DOHH2 (cell line): Measurements from ENCODE around the gene DNAI1.

ENCODE experiments used
- H3F3A ChIP-seq: fragments of 200-600 bp; sonication (generic), shearing (Covaris generic); 2 replicates; pipeline ENCODE4 v1.6.0; 2016; ENCODE audit warnings: antibody characterized with exemption, mild to moderate bottlenecking; ENCODE audit not compliant: control insufficient read depth, insufficient read depth
- H3K27ac ChIP-seq: fragments of 200-600 bp; sonication (generic); 2 replicates; pipeline ENCODE4 v1.5.1; 2014; ENCODE audit warnings: low read depth, mild to moderate bottlenecking, low read length, moderate library complexity
- H3K27me3 ChIP-seq: fragments of 200-600 bp; sonication (generic); 2 replicates; pipeline ENCODE4 v1.6.1; 2014; ENCODE audit warnings: mild to moderate bottlenecking, low read length, mixed read lengths; ENCODE audit not compliant: control insufficient read depth
- H3K36me3 ChIP-seq: fragments of 200-600 bp; sonication (generic); 2 replicates; pipeline ENCODE4 v1.6.1; 2014; ENCODE audit warnings: mild to moderate bottlenecking, low read length, moderate library complexity, mixed read lengths; ENCODE audit not compliant: control insufficient read depth
- H3K4me1 ChIP-seq: fragments of 200-600 bp; sonication (generic); 2 replicates; pipeline ENCODE4 v1.6.1; 2014; ENCODE audit warnings: mild to moderate bottlenecking, low read length, mixed read lengths; ENCODE audit not compliant: control insufficient read depth
- H3K4me2 ChIP-seq: fragments of 200-600 bp; sonication (generic); 2 replicates; pipeline ENCODE4 v1.6.0; 2014; ENCODE audit warnings: mild to moderate bottlenecking, low read length, moderate library complexity
- H3K4me3 ChIP-seq: fragments of 200-600 bp; sonication (generic); 2 replicates; pipeline ENCODE4 v1.5.1; 2014; ENCODE audit warnings: mild to moderate bottlenecking, low read length, mixed read lengths
- H3K79me2 ChIP-seq: fragments of 200-600 bp; sonication (generic); 2 replicates; pipeline ENCODE4 v1.6.1; 2014; ENCODE audit warnings: mild to moderate bottlenecking, low read length, mixed read lengths; ENCODE audit not compliant: control insufficient read depth
- H3K9me2 ChIP-seq: fragments of 200-600 bp; sonication (generic); replicated peaks from 2 replicates; pipeline ENCODE4 v1.6.1; 2014; ENCODE audit warnings: mild to moderate bottlenecking, low read length, mixed read lengths; ENCODE audit not compliant: control insufficient read depth
- H3K9me3 ChIP-seq: fragments of 200-600 bp; sonication (generic); 2 replicates; pipeline ENCODE4 v1.6.1; 2014; ENCODE audit warnings: antibody characterized with exemption, low read length, mixed read lengths; ENCODE audit not compliant: control insufficient read depth, insufficient read depth
- H4K20me1 ChIP-seq: fragments of 200-600 bp; sonication (generic); 2 replicates; pipeline ENCODE4 v1.6.0; 2014; ENCODE audit warnings: low read depth, mild to moderate bottlenecking, antibody characterized with exemption, low read length, moderate library complexity; ENCODE audit not compliant: control insufficient read depth, insufficient read depth
- EZH2phosphoT487 ChIP-seq: fragments of 200-600 bp; sonication (generic); IDR thresholded peaks from 2 replicates; pipeline ENCODE4 v1.6.1; 2017; ENCODE audit warnings: borderline replicate concordance, mild to moderate bottlenecking, antibody characterized with exemption, low read length, moderate library complexity, mixed read lengths
- TF ChIP-seq, protein P1 (sequence below): fragments of 200-600 bp; sonication (generic); IDR thresholded peaks from one replicate; pipeline ENCODE4 v1.5.1; 2014; ENCODE audit warnings: antibody characterized with exemption, mild to moderate bottlenecking, low read depth, low read length; ENCODE audit not compliant: poor library complexity, severe bottlenecking

Gene DNAI1

DNA sequence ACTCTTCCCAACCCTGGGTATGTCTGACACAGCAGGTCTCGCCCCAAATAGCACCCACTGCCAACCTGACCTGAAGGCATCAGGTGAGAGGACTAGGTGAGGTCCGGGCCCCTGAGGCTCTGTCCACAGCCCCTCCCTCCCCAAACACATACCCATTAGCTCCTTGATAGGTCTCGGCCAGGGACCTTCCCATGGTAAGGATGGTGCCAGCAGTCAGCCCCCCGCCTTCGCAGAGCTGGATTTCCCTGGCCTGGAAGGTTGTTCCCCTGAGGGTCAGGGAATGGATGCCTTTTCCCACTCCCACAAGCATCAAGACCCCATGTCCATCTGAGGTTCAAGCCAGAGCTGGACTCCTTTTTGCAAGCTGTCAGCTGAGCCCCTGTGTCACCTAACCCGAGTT lies 61.5 kb downstream of the DNAI1 start:
- Histone ChIP-seq H4K20me1 (no peaks in the 10 kb centered on the region), H3K9me2 (no peaks in the 10 kb centered on the region), H3K36me3 (no peaks in the 10 kb centered on the region), H3K9me3 (no peaks in the 10 kb centered on the region), H3K4me1 (peaks cover 20% of the 10 kb centered on the region), H3K4me3 (no peak overlapping the region), H3K27ac (no peak overlapping the region), H3K4me2 (no peak overlapping the region), H3F3A (no peaks in the 10 kb centered on the region), H3K79me2 (no peaks in the 10 kb centered on the region), H3K27me3 (peaks cover 40% of the 10 kb centered on the region)
- TF ChIP-seq, protein P1, sequence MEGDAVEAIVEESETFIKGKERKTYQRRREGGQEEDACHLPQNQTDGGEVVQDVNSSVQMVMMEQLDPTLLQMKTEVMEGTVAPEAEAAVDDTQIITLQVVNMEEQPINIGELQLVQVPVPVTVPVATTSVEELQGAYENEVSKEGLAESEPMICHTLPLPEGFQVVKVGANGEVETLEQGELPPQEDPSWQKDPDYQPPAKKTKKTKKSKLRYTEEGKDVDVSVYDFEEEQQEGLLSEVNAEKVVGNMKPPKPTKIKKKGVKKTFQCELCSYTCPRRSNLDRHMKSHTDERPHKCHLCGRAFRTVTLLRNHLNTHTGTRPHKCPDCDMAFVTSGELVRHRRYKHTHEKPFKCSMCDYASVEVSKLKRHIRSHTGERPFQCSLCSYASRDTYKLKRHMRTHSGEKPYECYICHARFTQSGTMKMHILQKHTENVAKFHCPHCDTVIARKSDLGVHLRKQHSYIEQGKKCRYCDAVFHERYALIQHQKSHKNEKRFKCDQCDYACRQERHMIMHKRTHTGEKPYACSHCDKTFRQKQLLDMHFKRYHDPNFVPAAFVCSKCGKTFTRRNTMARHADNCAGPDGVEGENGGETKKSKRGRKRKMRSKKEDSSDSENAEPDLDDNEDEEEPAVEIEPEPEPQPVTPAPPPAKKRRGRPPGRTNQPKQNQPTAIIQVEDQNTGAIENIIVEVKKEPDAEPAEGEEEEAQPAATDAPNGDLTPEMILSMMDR, result no peak
- TF ChIP-seq EZH2phosphoT487, result no peak

DNA sequence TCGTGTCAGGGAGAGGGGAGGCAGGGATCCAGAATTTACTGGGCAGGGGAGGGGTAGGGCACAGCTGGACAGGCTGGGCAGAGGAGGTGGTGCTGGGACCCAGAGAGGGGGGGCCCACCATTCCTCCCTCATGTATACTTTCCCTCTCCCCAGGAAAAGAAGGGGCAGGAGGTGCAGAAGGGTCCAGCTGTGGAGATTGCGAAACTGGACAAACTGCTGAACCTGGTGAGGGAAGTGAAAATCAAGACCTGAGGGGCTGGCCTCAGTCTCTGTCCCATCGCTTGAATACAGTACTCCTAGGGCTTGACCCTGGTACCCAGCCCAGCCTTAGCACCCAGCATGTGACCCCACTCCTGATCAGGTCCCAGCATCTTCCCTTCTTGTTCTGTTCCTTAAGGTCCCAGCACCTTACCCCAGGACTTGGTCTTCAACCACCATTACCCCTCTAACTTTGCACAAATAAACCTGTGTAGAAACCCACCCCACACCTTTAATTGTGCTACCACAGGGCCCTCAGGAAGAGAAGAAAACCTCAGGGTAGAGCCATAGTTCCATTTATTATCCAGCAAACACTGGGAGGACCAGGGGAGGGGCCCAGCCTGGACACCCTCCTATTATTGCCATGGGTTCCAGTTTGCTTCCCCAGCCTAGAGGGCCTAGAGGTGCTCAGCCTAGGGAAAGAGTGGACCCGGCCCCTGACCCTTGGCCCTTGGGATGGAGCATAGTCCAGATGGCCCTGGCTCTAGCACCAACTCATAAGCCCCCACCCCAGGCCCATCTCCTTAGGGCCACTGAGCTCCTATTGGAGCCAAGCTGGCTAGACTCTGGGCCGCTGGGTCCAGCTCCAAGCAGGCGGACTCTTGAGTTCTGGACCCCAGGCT lies 62.1 kb downstream of the DNAI1 start:
- Histone ChIP-seq H3K4me1 (peaks cover 20% of the 10 kb centered on the region), H3K36me3 (no peaks in the 10 kb centered on the region), H3F3A (no peaks in the 10 kb centered on the region), H4K20me1 (no peaks in the 10 kb centered on the region), H3K9me3 (no peaks in the 10 kb centered on the region), H3K9me2 (no peaks in the 10 kb centered on the region), H3K79me2 (no peaks in the 10 kb centered on the region), H3K27me3 (peaks cover 45% of the 10 kb centered on the region), H3K4me2 (no peak overlapping the region), H3K4me3 (no peak overlapping the region), H3K27ac (no peak overlapping the region)
- no peak for TF ChIP-seq EZH2phosphoT487
- TF ChIP-seq, protein P1, result no peak

DNA sequence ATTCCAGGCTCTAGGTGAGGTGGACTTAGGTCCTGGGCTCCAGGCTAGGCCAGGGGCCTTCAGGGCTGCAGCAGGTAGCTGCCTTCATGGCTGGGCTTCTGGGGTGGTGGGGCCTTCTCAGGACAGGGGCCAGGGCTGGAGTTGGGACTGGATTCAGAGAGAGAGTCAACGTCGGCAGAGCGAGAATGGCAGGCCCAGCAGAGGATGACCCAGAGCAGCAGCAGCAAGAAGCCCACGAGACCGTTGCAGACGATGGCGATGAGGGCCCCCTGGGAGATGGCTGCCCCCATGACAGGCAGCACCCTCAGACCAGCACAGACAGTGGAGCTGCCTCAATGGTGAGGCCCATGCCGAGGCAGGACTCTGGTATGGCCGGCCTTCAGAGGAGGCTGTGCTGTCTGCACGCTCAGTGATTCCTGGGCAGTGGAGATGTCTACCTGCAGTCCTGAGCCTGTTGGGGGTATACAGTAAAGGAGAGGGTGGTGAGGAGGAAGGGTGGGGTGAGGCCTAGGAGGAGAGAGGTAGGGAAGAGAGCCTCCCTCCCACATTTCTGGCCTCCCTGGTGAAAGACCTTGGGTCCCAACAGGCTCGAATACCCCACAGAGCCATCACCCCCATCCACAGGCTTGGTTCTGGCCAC lies 62.9 kb downstream of the DNAI1 start:
- H3K4me1 ChIP-seq, result peaks cover 20% of the 10 kb centered on the region
- no peaks in the 10 kb centered on the region for H4K20me1 ChIP-seq
- no peaks in the 10 kb centered on the region for H3K36me3 ChIP-seq
- H3F3A ChIP-seq, result no peaks in the 10 kb centered on the region
- no peak overlapping the region for H3K4me2 ChIP-seq
- TF ChIP-seq EZH2phosphoT487, result no peak
- TF ChIP-seq, protein P1, result no peak
- H3K9me3 ChIP-seq, result no peaks in the 10 kb centered on the region
- peaks cover 48% of the 10 kb centered on the region for H3K27me3 ChIP-seq
- H3K4me3 ChIP-seq, result no peak overlapping the region
- H3K9me2 ChIP-seq, result no peaks in the 10 kb centered on the region
- no peak overlapping the region for H3K27ac ChIP-seq
- H3K79me2 ChIP-seq, result no peaks in the 10 kb centered on the region
